H9 (cell line): ENCODE measurements around the gene OTULIN. TPM values are rescaled to one million over a fixed set of nuclear protein-coding genes. Genes with fewer than 3 reads are reported as not detected.

ENCODE experiments used
- DNase-seq: peaks from one replicate; pipeline ENCODE4 v3.0.0-alpha.2; 2017
- H2AFZ ChIP-seq: one replicate; pipeline ENCODE4 v1.6.1; 2013; ENCODE audit warnings: mild to moderate bottlenecking, low read length, control low read depth, moderate library complexity
- H2AK5ac ChIP-seq: 2 replicates; pipeline ENCODE4 v1.6.1; 2013; ENCODE audit warnings: low read length, control low read depth, mixed read lengths; ENCODE audit not compliant: insufficient read length
- H2BK120ac ChIP-seq: one replicate; pipeline ENCODE4 v1.6.1; 2013; ENCODE audit warnings: low read depth, mild to moderate bottlenecking, low read length, control low read depth, inconsistent platforms; ENCODE audit not compliant: poor library complexity, severe bottlenecking
- H2BK12ac ChIP-seq: 2 replicates; pipeline ENCODE4 v1.6.1; 2013; ENCODE audit warnings: low read length, control low read depth, mixed read lengths, low read depth; ENCODE audit not compliant: insufficient read length
- H2BK15ac ChIP-seq: 2 replicates; pipeline ENCODE4 v1.6.1; 2013; ENCODE audit warnings: low read depth, low read length, control low read depth
- H2BK20ac ChIP-seq: one replicate; pipeline ENCODE4 v1.6.1; 2013; ENCODE audit warnings: low read depth, mild to moderate bottlenecking, low read length, control low read depth, inconsistent platforms; ENCODE audit not compliant: poor library complexity, severe bottlenecking
- H2BK5ac ChIP-seq: 2 replicates; pipeline ENCODE4 v1.6.1; 2013; ENCODE audit warnings: low read length, control low read depth, mixed read lengths; ENCODE audit not compliant: insufficient read length
- H3K14ac ChIP-seq: 2 replicates; pipeline ENCODE4 v1.6.1; 2013; ENCODE audit warnings: low read length, control low read depth; ENCODE audit not compliant: insufficient read depth
- H3K18ac ChIP-seq: 2 replicates; pipeline ENCODE4 v1.6.1; 2013; ENCODE audit warnings: low read depth, mild to moderate bottlenecking, mixed read lengths, low read length, control low read depth; ENCODE audit not compliant: insufficient read length
- H3K23ac ChIP-seq: 2 replicates; pipeline ENCODE4 v1.6.1; 2013; ENCODE audit warnings: low read length, control low read depth, mixed read lengths, low read depth; ENCODE audit not compliant: insufficient read length
- H3K23me2 ChIP-seq: 2 replicates; pipeline ENCODE4 v1.6.1; 2013; ENCODE audit warnings: low read depth, mild to moderate bottlenecking, mixed read lengths, low read length, control low read depth; ENCODE audit not compliant: insufficient read length, poor library complexity, severe bottlenecking
- H3K27ac ChIP-seq: 2 replicates; pipeline ENCODE4 v1.5.1; 2013; ENCODE audit warnings: low read length, control low read depth, mixed read lengths, low read depth; ENCODE audit not compliant: insufficient read length
- H3K27me3 ChIP-seq: 2 replicates; pipeline ENCODE4 v1.6.1; 2013; ENCODE audit warnings: low read length, control low read depth, inconsistent platforms; ENCODE audit not compliant: insufficient read depth
- H3K4ac ChIP-seq: 2 replicates; pipeline ENCODE4 v1.6.1; 2013; ENCODE audit warnings: low read depth, mild to moderate bottlenecking, control low read depth, inconsistent platforms, low read length, moderate library complexity
- H3K4me1 ChIP-seq: 2 replicates; pipeline ENCODE4 v1.6.1; 2013; ENCODE audit warnings: low read length, control low read depth, inconsistent platforms; ENCODE audit not compliant: insufficient read depth
- H3K4me2 ChIP-seq: 2 replicates; pipeline ENCODE4 v1.6.1; 2013; ENCODE audit warnings: low read length, control low read depth, mixed read lengths; ENCODE audit not compliant: insufficient read length, insufficient read depth
- H3K56ac ChIP-seq: 2 replicates; pipeline ENCODE4 v1.6.1; 2013; ENCODE audit warnings: low read depth, mild to moderate bottlenecking, mixed read lengths, low read length, control low read depth; ENCODE audit not compliant: insufficient read length
- H3K79me1 ChIP-seq: 2 replicates; pipeline ENCODE4 v1.6.1; 2013; ENCODE audit warnings: low read depth, mild to moderate bottlenecking, moderate library complexity, low read length, control low read depth, inconsistent platforms; ENCODE audit not compliant: insufficient read depth, poor library complexity, severe bottlenecking
- H3K79me2 ChIP-seq: 2 replicates; pipeline ENCODE4 v1.6.1; 2013; ENCODE audit warnings: low read length, control low read depth, inconsistent platforms; ENCODE audit not compliant: insufficient read depth
- H3K9ac ChIP-seq: 2 replicates; pipeline ENCODE4 v1.6.1; 2013; ENCODE audit warnings: low read length, control low read depth, mixed read lengths; ENCODE audit not compliant: insufficient read length; ENCODE audit errors: extremely low read depth
- H3K9me3 ChIP-seq: one replicate; pipeline ENCODE4 v1.6.1; 2013; ENCODE audit warnings: low read depth, low read length, inconsistent platforms; ENCODE audit not compliant: control insufficient read depth
- H3T11ph ChIP-seq: one replicate; pipeline ENCODE4 v1.6.1; 2013; ENCODE audit warnings: mild to moderate bottlenecking, low read length, control low read depth, inconsistent platforms
- H4K20me1 ChIP-seq: one replicate; pipeline ENCODE4 v1.6.1; 2013; ENCODE audit not compliant: control insufficient read depth, insufficient read length, insufficient read depth
- H4K5ac ChIP-seq: 2 replicates; pipeline ENCODE4 v1.6.1; 2013; ENCODE audit warnings: low read depth, mild to moderate bottlenecking, mixed read lengths, low read length, control low read depth; ENCODE audit not compliant: insufficient read length
- H4K8ac ChIP-seq: replicated peaks from 2 replicates; pipeline ENCODE4 v1.6.1; 2013; ENCODE audit warnings: low read length, control low read depth, mixed read lengths, low read depth; ENCODE audit not compliant: insufficient read length
- H4K91ac ChIP-seq: 2 replicates; pipeline ENCODE4 v1.6.1; 2013; ENCODE audit warnings: low read depth, mild to moderate bottlenecking, moderate library complexity, mixed read lengths, low read length, control low read depth; ENCODE audit not compliant: insufficient read length
- H3K27ac Mint-ChIP-seq, 3 experiments: 2 replicates in 2 of 3; 3 replicates in 1 of 3; pipeline ENCODE4 v1.8.0; 2020 to 2021; ENCODE audit warnings: mixed read lengths in 3 of 3, mild to moderate bottlenecking in 1 of 3, moderate library complexity in 1 of 3
- H3K27me3 Mint-ChIP-seq: 2 replicates; pipeline ENCODE4 v1.8.0; 2021; ENCODE audit warnings: low read depth, mild to moderate bottlenecking, moderate library complexity, mixed read lengths
- H3K36me3 Mint-ChIP-seq, 3 experiments: 2 replicates in 2 of 3; 3 replicates in 1 of 3; pipeline ENCODE4 v1.8.0; 2020 to 2021; ENCODE audit warnings: low read depth in 3 of 3, mixed read lengths in 3 of 3; ENCODE audit not compliant: insufficient read depth in 1 of 3
- H3K4me1 Mint-ChIP-seq, 2 experiments: 2 replicates each; pipeline ENCODE4 v1.8.0; 2020; ENCODE audit warnings: mixed read lengths in 2 of 2
- H3K4me3 Mint-ChIP-seq, 2 experiments: 2 replicates in 1 of 2; 3 replicates in 1 of 2; pipeline ENCODE4 v1.8.0; 2020 to 2021; ENCODE audit warnings: mild to moderate bottlenecking in 2 of 2, mixed read lengths in 2 of 2, moderate library complexity in 1 of 2
- H3K9me3 Mint-ChIP-seq, 2 experiments: 2 replicates in 1 of 2; 3 replicates in 1 of 2; pipeline ENCODE4 v1.8.0; 2020; ENCODE audit warnings: mild to moderate bottlenecking in 2 of 2, mixed read lengths in 2 of 2, moderate library complexity in 1 of 2
- WGBS: extraction: QIAGEN DNeasy Blood & Tissue Kit; methylation state at CpG from one replicate; pipeline ENCODE4 v1.1.7; 2013; ENCODE audit warnings: missing lambda C conversion rate, low lambda C conversion rate, mixed read lengths; ENCODE audit not compliant: insufficient read length; ENCODE audit errors: extremely low coverage; 5-methylcytosine and 5-hydroxymethylcytosine counted together
- total RNA-seq: library from RNA; stranded (reverse); gene quantifications from 2 replicates; pipeline ENCODE4 v1.2.1, GENCODE V29; 2021
- TF ChIP-seq, protein P1 (sequence below): fragments of 200-600 bp; sonication (generic); conservative IDR thresholded peaks from 3 replicates; pipeline ENCODE4 v1.8.0; 2021; ENCODE audit warnings: antibody characterized with exemption, mild to moderate bottlenecking

The OTULIN gene
- total RNA-seq, 1 experiment from 2014 or later: 35.8 TPM

DNA sequence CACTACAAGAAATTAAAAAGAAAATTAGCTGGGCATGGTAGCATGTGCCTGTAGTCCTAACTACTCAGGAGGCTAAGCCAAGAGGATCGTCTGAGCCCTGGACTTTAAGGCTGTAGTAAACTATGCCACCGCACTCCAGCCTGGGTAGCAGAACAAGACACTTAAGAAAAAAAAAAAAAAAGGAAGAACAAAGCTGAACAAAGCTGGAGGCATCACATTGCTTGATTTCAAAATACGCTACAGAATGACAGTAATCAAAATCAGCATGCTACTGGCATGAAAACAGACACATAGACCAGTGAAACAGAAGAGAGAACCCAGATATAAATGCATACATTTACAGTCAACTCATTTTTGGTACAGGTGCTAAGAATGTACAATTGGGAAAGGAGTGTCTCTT lies 14.5 kb upstream of the OTULIN start:
- no CpG with 5 or more reads among the region's 3 CpGs for WGBS

More for the DNA sequence above, 14.5 kb upstream of the OTULIN start:
- Histone ChIP-seq H4K91ac (no peak overlapping the region), H2BK5ac (no peak overlapping the region), H3K79me1 (no peaks in the 10 kb centered on the region), H2BK120ac (no peak overlapping the region), H3K23me2 (no peaks in the 10 kb centered on the region), H3K4me2 (no peak overlapping the region), H3K9me3 (no peaks in the 10 kb centered on the region), H3K56ac (no peak overlapping the region), H2BK20ac (no peak overlapping the region), H3K14ac (no peak overlapping the region), H3K27me3 (0 out of 2 replicates have a peak, but pooled peaks cover 2% of the 10 kb centered on the region), H4K5ac (no peak overlapping the region), H3K9ac (no peak overlapping the region), H4K20me1 (no peaks in the 10 kb centered on the region), H3T11ph (no peak overlapping the region), H4K8ac (no peak overlapping the region), H3K27ac (no peak overlapping the region), H2BK15ac (no peak overlapping the region), H3K4me1 (no peaks in the 10 kb centered on the region), H3K18ac (no peak overlapping the region), H2BK12ac (no peak overlapping the region), H2AFZ (no peak overlapping the region), H2AK5ac (no peak overlapping the region), H3K23ac (no peak overlapping the region), H3K4ac (no peak overlapping the region), H3K79me2 (no peaks in the 10 kb centered on the region)
- peaks cover 5% of the 10 kb centered on the region in 2 experiments; a peak in 3 of 4 replicates for H3K4me1 Mint-ChIP-seq
- no peaks in the 10 kb centered on the region for H3K9me3 Mint-ChIP-seq
- peaks cover 4% of the 10 kb centered on the region for H3K27me3 Mint-ChIP-seq
- TF ChIP-seq, protein P1, sequence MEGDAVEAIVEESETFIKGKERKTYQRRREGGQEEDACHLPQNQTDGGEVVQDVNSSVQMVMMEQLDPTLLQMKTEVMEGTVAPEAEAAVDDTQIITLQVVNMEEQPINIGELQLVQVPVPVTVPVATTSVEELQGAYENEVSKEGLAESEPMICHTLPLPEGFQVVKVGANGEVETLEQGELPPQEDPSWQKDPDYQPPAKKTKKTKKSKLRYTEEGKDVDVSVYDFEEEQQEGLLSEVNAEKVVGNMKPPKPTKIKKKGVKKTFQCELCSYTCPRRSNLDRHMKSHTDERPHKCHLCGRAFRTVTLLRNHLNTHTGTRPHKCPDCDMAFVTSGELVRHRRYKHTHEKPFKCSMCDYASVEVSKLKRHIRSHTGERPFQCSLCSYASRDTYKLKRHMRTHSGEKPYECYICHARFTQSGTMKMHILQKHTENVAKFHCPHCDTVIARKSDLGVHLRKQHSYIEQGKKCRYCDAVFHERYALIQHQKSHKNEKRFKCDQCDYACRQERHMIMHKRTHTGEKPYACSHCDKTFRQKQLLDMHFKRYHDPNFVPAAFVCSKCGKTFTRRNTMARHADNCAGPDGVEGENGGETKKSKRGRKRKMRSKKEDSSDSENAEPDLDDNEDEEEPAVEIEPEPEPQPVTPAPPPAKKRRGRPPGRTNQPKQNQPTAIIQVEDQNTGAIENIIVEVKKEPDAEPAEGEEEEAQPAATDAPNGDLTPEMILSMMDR: no peak
- H3K27ac Mint-ChIP-seq: no peak overlapping the region
- H3K36me3 Mint-ChIP-seq: no peaks in the 10 kb centered on the region
- H3K4me3 Mint-ChIP-seq: no peak overlapping the region
- DNase-seq: no peak
